Heart left ventricle (tissue), 13 donors: ENCODE data around the gene ADCY5.

Experiments
- CTCF ChIP-seq, 12 donors: fragments of 200-600 bp; sonication (generic) in 4 of 12; IDR thresholded peaks; one replicate each; pipeline versions ENCODE4 v1.5.0 to v1.8.0; 2018 to 2022; ENCODE audit warnings: antibody characterized with exemption in 12 of 12, mild to moderate bottlenecking in 5 of 12
- POLR2A ChIP-seq, 2 donors: fragments of 450-650 bp; IDR thresholded peaks; one replicate each; pipeline ENCODE4 v1.6.1; 2017; ENCODE audit warnings: antibody characterized with exemption in 2 of 2, mild to moderate bottlenecking in 2 of 2, moderate library complexity in 2 of 2
- donor health status: ischemic (EF 13 %, LVEDD 7.1; RV severe dilation, severe dysfunction).
- donor health status: DM: no; HTN: yes; CAD: no.
- donor health status: DM: no; HTN: no; CAD: no.
- donor health status: ischemic (EF 25% LVEDD 6.9; RV normal size, moderate dysfunction).
- donor health status: ischemic (EF 25% LVEDD 5.7; RV mildly dilated, moderate dysfunction).
- donor health status: ischemic (EF 35%, LVEDD 5.7; RV mildly dilated, moderate dysfunction).
- donor health status: nonischemic (EF 11% LVEDD 7.7; RV severe dilation, severe dysfunction).
- donor health status: DM: yes; HTN: yes; CAD: no.
- donor health status: PGD.
- donor health status: ischemic (EF 29% LVEDD 5.4; RV normal size, mild dysfunction).
- donor health status: nonischemic (EF 23%, LVEDD 6.1; RV moderate dilation, normal function).

GRCh38 chr3:123459862-123460261 is 11.0 kb upstream of the ADCY5 start:
- no peak for TF ChIP-seq CTCF (IDR thresholded peaks at IDR 0.05)
- TF ChIP-seq POLR2A (IDR thresholded peaks at IDR 0.05): no peak
